Measurements from ENCODE around the gene MRPL43. TPM values are rescaled to one million over a fixed set of nuclear protein-coding genes. Genes with fewer than 3 reads are reported as not detected.
A peak's percentile ranks its signal among the peaks of the same experiment; 100 is the strongest.

Gene MRPL43
- total and polyA plus RNA-seq, 2 experiments from 2014 or later, result 60.1 to 112 TPM

GRCh38 chr10:100998991-100999741, 11.9 kb upstream of the MRPL43 start:
- peaks cover 44% of the 10 kb centered on the region for H3K79me2 ChIP-seq
- peak overlapping the region; percentile 92 for H3K4me3 ChIP-seq
- peak overlapping the region; percentile 52 for H2AFZ ChIP-seq
- peaks cover 35% of the 10 kb centered on the region for H3K4me1 ChIP-seq (ENCODE audit: insufficient read depth)
- no peaks in the 10 kb centered on the region for H3K9me3 ChIP-seq (ENCODE audit: low read depth)
- peak overlapping the region; percentile 95 for H3K4me2 ChIP-seq
- peak; percentile 93 for DNase-seq (ENCODE audit: low spot score)
- 5% methylated on average over 34 of the region's 83 CpGs for WGBS (ENCODE audit: low lambda C conversion rate, missing lambda C conversion rate)
- peak overlapping the region; percentile 99 for H3K27ac ChIP-seq
- no peaks in the 10 kb centered on the region for H3K27me3 ChIP-seq
- TF ChIP-seq EZH2phosphoT487 (IDR thresholded peaks at IDR 0.05; ENCODE audit: low read depth, severe bottlenecking, unreplicated experiment), result no peak
- no peak for TF ChIP-seq EZH2 (IDR thresholded peaks at IDR 0.05; ENCODE audit: borderline replicate concordance)
- TF ChIP-seq CTCF (IDR thresholded peaks at IDR 0.05; ENCODE audit: poor library complexity), result peak; percentile 87
- no peaks in the 10 kb centered on the region for H3K36me3 ChIP-seq (replicated peaks; ENCODE audit: insufficient read depth, low read depth)
- H4K20me1 ChIP-seq (ENCODE audit: insufficient read depth, poor library complexity, severe bottlenecking), result peaks cover 10% of the 10 kb centered on the region
- no peaks in the 10 kb centered on the region for H3K9me2 ChIP-seq (replicated peaks; ENCODE audit: insufficient read depth)

- Histone ChIP-seq H3K79me2 (peaks cover 36% of the 10 kb centered on the region), H3K27me3 (no peaks in the 10 kb centered on the region), H3K27ac (peak overlapping the region; percentile 99), H3K4me1 (ENCODE audit: insufficient read depth) (peaks cover 35% of the 10 kb centered on the region), H3K4me3 (peak overlapping the region; percentile 92), H3K9me3 (ENCODE audit: low read depth) (no peaks in the 10 kb centered on the region), H3K4me2 (peak overlapping the region; percentile 95), H4K20me1 (ENCODE audit: insufficient read depth, poor library complexity, severe bottlenecking) (peaks cover 10% of the 10 kb centered on the region), H2AFZ (peak overlapping the region; percentile 80), H3K36me3 (replicated peaks; ENCODE audit: insufficient read depth, low read depth) (no peaks in the 10 kb centered on the region), H3K9me2 (replicated peaks; ENCODE audit: insufficient read depth) (no peaks in the 10 kb centered on the region)
- TF ChIP-seq CTCF (IDR thresholded peaks at IDR 0.05; ENCODE audit: poor library complexity) (no peak), EZH2phosphoT487 (IDR thresholded peaks at IDR 0.05; ENCODE audit: low read depth, severe bottlenecking, unreplicated experiment) (no peak), EZH2 (IDR thresholded peaks at IDR 0.05; ENCODE audit: borderline replicate concordance) (no peak)
- WGBS (ENCODE audit: low lambda C conversion rate, missing lambda C conversion rate), result 5% methylated on average over 24 of the region's 25 CpGs
- peak; percentile 93 for DNase-seq (ENCODE audit: low spot score)
Measured at GRCh38 chr10:100998183-100998990, 11.1 kb upstream of the MRPL43 start.

GRCh38 chr10:100997360-100998182, 10.3 kb upstream of the MRPL43 start:
- Histone ChIP-seq H3K4me3 (peak overlapping the region; percentile 92), H3K79me2 (peaks cover 28% of the 10 kb centered on the region), H3K9me3 (ENCODE audit: low read depth) (no peaks in the 10 kb centered on the region), H3K36me3 (replicated peaks; ENCODE audit: insufficient read depth, low read depth) (no peaks in the 10 kb centered on the region), H3K4me1 (ENCODE audit: insufficient read depth) (peaks cover 35% of the 10 kb centered on the region), H3K27me3 (no peaks in the 10 kb centered on the region), H3K9me2 (replicated peaks; ENCODE audit: insufficient read depth) (no peaks in the 10 kb centered on the region), H3K27ac (peak overlapping the region; percentile 99), H3K4me2 (peak overlapping the region; percentile 95), H4K20me1 (ENCODE audit: insufficient read depth, poor library complexity, severe bottlenecking) (peaks cover 10% of the 10 kb centered on the region), H2AFZ (peak overlapping the region; percentile 80)
- 0% methylated on average over 44 of the region's 66 CpGs for WGBS (ENCODE audit: low lambda C conversion rate, missing lambda C conversion rate)
- TF ChIP-seq CTCF (IDR thresholded peaks at IDR 0.05; ENCODE audit: poor library complexity), result peak; percentile 88
- no peak for TF ChIP-seq EZH2phosphoT487 (IDR thresholded peaks at IDR 0.05; ENCODE audit: low read depth, severe bottlenecking, unreplicated experiment)
- DNase-seq (ENCODE audit: low spot score), result peak; percentile 91

Data from hepatocyte (in vitro differentiated cells).